GM19035 (cell line): ENCODE data around the gene NPDC1.
"Not testable (repeated sequence)": the region's sequence is repeated elsewhere in the genome, so short reads cannot be mapped to it uniquely, and the experiment has no call there.

Experiments used
- ATAC-seq: cut with Tn5 transposase; IDR thresholded peaks from one replicate; pipeline ENCODE4 v1.9.1; 2021; ENCODE audit not compliant: unreplicated experiment

The NPDC1 gene

DNA sequence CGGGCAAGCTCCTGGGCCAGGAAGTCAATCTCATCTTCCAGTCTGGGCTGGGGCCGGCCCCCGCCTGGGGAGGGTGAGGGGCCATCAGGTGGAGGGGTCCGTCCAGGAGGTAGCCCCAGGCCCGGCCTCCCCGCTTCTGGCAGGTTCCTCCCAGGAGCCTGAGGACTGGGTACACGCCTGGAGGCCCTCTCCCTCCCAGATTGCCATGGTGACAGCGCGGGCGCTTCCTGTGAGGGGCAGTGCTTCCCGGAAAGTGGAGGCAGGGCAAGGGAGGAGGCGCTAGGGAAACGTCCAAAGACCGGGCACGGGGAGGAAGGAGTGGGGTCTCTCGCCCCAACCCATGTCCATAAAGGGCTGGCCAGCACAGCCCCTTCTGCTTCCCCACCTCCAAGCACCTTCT is 4.9 kb downstream of the NPDC1 start:
- no peak for ATAC-seq

DNA sequence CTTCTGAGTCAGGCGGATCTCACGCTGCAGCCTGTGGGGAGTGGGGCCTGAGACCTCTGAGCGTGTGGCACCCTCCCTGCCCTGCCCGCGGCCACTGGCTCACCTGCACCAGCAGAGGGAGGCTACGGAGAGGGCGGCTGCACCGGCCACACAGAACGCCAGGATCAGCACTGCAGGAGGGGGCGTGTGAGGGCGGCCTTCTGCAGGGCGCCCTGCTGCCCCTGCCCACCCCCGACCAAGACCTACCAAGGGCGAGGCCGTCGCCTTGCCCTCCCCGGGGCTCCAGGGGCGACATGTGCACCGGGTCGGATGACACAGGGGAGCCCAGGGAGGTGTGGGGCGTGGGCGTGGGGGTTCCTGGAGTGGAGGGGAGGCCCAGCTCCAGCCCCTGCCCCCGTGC is 5.4 kb downstream of the NPDC1 start:
- no peak for ATAC-seq

DNA sequence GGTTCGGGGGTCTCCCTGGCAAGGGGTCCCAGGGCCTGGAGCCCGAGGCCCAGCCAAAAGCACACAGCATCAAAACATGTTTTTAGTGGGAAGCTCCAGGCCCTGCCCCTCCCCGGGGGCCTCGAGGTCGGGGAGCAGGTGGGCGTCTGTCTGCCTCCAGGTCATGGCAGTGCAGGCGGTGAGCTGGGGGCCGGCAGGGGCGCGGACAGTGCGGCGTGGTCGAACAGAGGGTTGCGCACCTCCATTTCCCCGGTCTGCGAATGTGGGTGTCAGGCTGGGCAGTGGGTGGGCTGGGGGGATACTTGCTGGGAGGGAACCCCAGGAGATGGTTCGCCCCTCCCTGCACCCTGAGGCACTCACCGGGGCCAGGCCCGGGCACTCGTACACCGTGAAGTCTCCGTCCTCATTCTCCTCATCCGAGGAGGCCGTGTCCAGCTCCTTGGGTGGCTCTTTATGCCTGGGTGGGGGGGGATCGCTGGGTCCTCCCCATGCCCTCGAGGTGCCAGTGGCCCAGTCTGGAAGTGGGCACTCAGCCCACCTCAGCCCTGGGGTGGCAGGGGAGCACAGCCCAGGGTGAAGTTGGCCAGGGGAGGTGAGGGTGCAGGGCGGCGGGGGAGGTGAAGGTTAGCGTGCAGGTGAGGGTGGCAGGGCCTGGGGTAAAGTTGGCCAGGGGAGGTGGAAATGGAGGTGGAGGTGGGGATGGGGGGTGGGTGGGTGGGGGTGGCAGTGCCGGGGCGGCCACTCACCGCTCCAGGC is 6.2 kb downstream of the NPDC1 start:
- ATAC-seq = no peak

DNA sequence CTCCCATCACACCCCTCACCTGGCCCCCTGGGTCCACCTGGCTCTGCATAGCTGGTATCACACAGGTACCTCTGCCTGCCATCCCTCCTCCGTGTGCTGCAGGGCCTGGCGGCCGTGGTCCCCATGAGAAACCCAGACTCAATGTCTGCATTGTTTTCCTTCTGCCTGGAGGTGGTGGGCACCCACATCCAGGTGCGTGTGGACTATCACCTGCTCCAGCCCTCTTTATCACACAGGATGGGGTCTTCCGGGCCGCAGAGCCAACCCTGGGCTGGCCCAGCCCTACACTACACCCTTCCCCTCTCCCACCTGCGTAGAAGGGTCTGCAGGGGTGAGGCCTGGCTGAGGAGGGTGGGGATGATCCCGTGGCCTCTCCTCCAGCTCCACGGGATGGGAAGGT is 7.1 kb downstream of the NPDC1 start:
- no peak for ATAC-seq

DNA sequence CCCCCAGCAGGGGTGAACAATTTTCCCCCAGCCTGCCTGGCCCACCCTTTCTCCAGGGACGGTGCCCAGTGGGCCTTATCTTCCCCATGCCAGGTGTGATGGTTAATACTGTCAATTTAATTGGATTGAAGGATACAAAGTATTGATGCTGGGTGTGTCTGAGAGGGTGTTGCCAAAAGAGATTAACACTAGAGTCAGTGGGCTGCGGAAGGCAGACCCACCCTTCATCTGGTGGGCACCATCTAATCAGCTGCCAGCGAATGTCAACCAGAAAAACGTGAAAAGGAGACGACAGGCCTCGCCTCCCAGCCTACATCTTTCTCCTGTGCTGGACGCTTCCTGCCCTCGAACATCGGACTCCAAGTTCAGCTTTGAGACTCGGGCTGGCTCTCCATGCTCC is 8.5 kb downstream of the NPDC1 start:
- ATAC-seq = no peak

DNA sequence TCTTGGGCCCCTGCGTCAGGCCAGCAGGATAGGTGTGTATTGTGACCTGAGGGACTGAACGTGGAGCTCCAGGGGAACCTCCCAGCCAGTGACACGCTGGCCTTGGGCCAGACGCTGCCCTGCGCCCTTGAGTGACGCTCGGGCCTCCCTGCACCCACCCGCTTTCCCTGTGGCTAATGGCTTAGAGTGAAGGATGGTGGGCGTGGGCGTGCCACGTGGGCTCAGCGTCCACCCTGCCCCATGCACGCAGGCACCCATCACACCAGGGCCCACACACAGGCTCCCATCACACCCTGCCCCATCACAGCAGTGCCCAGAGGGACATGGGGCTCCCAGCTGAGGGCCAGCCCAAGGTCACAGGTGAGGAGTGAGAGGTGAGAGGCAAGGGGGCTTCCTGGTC is 8.9 kb downstream of the NPDC1 start:
- ATAC-seq = no peak

DNA sequence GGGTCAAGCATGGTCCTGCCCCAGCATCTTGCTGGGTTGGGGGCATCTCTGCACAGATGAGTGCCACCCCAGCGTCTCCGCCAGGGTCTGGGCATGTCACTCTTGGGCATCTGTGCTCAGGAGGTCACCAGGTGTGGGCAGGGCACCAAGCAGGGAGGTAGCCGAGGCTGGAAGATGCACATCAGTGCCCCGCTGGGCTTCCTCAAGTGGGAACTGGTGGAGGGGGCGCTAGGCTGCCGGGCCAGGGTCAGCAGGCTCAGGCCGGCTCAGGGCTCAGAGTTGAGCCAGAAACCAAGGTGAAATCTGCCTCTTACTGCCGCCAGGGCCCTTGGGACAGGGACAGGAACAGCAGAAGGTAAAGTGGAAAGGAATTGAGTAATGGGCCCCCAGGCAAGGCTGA is 10.0 kb downstream of the NPDC1 start:
- ATAC-seq = no peak

DNA sequence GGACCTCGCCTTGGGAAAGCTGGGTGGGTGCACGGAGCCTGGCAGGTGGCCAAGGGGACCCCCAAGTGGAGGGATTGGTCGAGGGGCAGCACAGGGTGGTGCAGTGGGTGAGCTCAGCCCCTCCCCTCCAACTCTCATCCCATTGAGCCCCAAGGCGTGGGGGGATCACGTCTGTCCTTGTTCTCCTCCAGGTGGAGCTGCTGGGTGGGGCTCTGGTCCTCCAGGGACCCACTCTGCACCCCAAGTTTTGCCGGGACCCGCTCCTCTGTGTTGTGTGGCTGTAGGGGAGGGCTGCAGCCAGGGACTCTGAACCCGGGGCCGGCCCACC is 10.5 kb downstream of the NPDC1 start:
- no peak for ATAC-seq

DNA sequence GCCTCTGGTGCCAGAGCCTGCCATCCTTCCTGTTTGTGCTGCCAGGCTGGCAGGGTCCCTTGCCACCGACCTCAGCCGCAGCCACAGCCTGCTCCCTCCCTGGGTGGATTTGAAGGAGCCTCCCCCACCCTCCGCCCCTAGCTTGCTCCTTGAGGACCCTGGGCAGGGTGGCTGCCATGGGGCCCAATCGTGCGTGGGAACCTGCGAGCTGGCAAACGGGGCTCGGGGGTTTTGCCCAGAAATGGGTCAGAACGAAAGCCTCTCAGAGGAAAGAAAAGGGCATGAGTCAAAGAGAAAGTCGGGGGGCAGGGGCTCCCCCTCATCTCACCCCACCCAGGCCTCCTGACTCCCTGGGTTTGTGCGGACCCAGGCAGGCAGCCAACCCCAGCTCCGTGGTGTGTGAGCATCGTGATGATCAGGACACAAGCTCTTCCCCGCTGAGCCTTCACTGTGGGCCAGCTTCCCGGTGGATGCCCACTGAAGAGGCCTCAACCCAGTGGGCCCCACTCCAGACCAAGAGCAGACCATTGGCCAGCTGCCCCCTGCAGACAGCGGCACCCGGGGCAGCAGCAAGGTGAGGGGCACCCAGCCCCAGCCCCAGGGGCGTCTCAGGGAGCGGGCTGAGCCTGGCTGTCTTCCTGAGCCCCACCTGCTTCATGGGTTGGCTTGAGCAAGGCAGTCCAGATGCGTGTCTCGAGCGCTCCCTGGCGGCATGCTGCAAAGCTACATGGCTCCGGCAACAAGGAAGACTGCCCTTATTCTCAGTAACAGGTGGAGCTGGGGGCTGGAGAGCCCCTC is 11.1 kb downstream of the NPDC1 start:
- ATAC-seq = peak; percentile 56

DNA sequence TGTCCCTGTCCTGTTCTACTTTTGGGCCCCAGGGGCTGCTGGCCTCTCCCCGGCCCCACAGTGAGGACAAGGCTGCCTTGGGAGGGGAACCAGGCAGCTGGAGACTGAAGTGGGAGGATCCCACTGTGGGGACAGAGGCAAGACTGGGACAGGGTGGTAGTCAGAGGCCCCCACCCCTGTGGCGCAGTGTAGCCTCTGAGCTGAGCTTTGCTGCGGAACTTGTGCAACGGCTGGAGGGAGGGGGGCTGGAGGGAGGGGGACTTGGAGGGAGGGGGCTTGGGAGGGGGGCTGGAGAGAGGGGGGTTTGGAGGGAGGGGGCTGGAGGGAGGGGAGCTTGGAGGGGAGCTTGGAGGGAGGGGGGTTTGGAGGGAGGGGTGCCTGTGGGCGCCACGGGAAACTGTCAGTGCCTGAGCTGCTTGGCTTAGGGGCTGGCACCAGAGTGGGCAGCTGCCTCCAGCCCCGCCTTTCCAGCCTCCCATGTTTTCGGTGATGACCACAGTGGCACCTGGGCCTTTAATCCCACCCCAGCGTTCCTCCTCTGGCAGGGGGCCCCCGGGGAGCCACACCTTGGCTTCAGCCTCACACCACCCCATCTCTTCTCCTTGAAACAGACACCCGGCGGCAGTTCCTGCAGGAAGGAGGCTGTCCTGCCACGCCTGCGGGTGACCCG is 11.8 kb downstream of the NPDC1 start:
- no peak for ATAC-seq

DNA sequence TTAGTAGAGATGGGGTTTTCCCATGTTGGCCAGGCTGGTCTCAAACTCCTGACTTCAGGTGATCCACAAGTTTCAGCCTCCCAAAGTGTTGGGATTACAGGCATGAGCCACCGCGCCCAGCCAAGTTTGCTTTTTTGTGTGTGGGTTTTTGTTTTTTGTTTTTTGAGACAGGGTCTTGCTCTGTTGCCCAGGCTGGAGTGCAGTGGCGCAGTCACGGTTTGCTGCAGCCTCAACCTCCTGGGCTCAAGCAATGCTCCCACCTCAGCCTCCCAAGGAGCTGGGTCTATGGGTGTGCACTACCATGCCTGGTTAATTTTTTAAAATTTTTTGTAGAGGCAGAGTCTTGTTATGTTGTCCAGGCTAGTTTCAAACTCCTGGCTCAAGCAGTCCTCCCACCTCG is 12.5 kb downstream of the NPDC1 start:
- not testable (repeated sequence) for ATAC-seq

DNA sequence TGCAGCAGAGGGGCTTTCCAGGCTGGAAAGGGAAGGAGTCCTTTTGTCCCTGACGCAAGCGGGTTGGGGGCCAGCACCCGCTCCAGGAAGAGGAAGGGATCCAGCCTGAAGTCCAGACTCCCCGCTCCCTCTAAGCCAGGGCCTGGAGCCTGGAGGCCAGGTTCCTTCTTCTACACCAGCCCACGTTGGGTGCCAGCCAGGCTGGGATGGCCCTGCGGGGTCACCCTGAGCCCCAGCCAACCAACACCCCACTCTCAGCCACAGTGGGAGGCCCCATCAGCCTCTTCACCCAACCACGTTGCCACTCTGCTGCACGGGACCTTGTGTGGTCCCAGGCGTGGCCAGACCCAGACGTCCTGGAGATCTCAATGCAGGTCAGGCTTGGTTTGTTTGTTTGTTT is 13.1 kb downstream of the NPDC1 start:
- ATAC-seq = no peak

DNA sequence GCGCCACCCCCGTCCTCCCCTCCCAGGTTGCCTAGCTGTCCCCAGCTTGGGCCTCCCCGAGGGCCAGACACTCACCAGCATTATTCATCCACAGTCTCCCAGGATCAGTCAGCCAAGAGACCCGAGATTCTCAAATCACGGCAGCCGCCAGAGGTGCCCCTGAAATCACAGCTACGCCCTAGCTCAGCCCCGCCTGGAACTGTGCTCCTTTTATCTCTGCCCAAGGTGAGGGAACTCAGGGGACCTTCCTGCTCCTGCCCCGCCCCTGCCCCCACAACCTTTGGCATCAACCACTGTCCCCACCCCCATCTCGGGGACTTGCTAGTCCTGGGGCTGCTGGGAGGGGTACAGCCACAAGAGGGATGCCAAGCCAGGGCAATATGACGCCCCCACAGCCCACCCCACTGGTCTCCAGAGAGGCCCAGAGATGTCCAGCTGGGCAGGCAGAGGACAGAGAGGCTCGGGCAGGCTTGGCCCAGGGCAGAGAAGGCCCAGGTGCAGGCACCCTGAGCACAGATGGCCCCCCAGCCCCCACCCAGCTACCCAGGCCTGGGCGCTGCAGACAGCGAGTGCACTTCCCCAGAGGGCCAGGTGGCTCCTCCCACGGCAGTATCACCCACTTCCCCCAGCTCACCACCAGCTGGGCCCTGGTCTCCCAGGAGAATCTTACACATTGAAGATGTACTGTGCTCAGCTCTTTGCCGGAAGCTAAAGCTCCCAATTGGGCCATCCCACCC is 13.9 kb downstream of the NPDC1 start, which contains the start of gene FUT7:
FUT7 (minus strand) TSS at position 185 of the 737 bp plus-strand sequence; CDS start at position 88, 97 bp downstream.
- ATAC-seq = no peak

DNA sequence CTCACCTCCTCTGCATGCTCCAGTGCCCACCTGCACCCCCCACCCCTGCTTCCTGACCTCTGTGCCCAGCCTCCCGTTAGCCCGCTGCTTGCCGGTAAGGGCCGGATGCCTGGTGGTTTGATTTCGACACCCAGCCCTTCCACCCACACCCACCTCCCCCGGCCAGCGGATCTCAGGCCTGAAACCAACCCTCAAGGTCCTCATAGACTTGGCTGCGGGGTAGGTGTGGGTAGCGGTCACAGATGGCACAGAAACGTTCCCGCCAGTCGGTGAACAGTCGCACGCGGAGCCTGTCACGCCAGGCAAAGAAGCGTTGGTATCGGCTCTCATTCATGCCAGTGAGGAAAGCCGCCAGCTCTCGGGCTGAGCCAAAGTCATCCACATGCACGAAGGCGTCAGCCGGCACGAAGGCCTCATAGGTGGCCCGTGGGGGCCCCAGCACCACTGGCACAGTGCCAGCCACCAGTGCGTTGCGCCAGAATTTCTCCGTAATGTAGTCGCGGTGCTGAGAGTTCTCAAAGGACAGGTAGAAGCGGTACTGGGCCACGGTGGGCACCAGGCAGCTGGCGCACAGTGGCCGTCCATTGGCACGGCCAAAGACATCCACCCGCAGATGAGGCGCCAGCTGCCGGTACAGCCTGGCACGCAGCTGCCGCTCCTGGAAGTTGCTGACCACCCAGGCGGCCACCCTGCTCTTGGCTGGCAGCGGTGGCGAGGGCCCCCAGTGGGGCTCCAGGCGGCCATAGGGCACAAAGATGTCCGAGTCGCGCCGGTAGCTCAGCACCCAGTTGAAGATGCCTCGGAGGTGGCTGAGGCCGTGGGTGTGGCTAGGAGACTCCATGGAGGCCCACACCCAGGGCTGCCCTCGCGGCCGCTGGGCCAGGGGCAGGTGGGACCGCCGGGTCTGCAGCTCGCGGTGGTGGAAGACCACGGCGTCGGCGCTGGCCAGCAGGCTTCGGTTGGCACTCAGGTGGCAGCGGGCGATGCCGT is 15.1 kb downstream of the NPDC1 start:
- ATAC-seq = no peak

DNA sequence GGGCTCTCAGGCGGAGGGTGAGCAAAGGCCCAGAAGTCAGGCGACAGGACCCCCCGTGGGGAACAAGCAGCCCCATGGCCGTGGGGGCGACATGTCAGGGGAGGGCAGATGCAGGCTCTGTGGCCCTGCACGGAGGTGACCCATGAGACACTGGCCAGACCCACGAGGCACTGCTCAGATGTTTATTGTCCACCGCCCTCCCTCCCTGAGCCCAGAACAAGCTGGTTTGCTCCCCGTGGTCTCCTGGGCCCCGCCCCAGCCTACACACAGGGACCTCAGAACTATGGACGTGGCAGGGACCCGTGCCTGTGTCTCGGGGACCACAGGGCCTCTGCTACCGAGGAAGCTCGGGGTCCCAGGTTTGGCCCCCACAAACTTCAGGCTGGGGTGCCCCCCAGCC is 16.0 kb downstream of the NPDC1 start:
- ATAC-seq = no peak

DNA sequence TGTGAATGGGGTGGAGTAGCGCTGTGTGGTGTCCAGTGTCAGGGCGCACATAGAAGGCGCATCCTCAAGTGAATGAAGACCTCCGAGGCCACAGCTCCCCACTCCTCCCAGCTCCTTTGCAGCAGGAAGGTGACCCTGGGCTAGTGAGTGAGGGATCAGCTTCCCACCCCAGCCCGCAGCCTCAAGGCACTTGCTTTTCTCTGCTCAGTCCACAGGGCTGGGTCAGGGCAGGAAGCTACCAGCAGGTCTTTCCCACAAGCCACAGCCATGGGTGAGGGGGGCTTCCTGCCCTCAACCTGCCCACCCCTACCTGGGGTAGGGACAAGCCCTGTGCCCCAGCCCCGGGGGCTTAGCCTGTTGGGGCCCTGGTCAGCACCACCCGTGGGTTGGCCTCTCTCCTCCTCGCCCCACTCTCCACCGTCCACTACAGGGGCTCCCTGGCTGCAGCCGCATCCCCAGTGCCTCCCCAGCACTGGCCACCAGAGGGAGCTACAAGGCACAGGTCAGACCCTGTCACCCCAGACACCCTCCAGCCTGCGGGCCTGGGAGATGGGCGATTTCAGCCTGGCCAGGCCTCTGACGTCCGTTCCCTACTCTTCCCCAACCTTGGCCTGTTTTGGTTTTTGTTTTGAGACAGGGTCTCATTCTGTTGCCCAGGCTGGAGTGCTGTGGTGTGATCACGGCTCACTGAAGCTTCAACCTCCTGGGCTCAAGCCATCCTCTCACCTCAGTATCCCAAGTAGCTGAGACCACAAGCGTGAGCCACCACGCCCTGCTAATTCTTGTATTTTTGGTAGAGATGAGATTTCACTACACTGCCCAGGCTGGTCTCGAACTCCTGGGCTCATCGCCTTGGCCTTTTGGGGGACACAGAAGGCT is 16.7 kb downstream of the NPDC1 start:
- ATAC-seq = no peak

DNA sequence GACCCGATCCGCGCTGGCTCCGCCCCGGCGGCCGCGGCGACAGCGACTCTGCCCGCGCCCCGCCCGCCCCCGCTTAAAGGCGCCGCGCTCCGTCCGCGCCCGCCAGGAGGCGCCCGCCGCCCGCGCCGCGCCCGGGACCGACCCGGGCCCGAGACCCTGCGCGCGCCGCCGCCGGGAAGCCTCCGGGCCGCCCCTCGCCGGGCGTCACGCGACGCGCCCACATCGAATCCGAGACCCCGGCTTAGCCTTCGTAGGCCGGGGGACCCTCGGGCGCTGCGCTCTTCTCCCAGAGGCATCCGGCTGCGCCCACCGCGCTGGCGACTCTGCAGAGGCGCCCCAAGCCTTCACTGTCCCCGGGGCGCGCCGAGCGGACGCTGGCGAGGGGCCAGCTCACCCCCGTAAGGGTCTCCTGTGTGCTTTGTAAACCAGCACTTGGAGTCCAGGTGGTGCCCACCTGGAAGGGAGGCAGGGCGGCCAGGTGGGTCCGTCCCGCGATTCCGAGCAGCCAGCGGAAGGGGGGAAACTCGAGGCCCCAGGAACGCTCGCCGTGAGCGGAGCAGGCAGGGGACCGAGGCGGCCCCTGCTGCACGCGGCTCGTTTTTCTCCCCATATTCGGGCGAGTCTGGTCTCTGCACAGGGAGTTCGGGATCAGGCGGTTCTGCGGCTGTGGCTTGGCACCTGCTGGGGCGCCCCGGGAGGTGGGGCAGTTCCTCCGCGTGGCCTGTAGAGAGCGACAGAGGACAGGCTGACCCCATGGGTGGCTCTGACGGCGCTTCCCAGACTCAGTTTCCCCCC is 17.5 kb downstream of the NPDC1 start:
- ATAC-seq = no peak
